ENCODE data around the gene FXYD7.
"Not testable (repeated sequence)": the region's sequence is repeated elsewhere in the genome, so short reads cannot be mapped to it uniquely, and the experiment has no call there.

DNA sequence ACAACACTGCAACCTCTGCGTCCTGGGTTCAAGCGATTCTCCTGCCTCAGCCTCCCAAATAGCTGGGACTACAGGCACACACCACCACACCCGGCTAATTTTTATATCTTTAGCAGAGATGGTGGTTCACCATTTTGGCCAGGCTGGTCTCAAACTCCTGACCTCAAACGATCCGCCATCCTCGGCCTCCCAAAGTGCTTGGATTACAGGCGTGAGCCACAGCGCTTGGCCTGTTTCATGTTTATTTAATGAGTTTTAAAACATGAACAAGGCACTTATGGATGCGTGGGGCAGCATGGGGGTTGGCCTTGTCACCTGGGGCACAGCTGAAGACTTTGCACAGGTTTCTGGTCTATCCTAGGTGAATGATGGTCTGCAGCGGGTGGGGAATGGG, 10.1 kb downstream of the FXYD7 start:
- TF ChIP-seq, protein P1, sequence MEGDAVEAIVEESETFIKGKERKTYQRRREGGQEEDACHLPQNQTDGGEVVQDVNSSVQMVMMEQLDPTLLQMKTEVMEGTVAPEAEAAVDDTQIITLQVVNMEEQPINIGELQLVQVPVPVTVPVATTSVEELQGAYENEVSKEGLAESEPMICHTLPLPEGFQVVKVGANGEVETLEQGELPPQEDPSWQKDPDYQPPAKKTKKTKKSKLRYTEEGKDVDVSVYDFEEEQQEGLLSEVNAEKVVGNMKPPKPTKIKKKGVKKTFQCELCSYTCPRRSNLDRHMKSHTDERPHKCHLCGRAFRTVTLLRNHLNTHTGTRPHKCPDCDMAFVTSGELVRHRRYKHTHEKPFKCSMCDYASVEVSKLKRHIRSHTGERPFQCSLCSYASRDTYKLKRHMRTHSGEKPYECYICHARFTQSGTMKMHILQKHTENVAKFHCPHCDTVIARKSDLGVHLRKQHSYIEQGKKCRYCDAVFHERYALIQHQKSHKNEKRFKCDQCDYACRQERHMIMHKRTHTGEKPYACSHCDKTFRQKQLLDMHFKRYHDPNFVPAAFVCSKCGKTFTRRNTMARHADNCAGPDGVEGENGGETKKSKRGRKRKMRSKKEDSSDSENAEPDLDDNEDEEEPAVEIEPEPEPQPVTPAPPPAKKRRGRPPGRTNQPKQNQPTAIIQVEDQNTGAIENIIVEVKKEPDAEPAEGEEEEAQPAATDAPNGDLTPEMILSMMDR (conservative IDR thresholded peaks at IDR 0.05; ENCODE audit: low read depth, low read length) = not testable (repeated sequence)
- TF ChIP-seq, protein P2, sequence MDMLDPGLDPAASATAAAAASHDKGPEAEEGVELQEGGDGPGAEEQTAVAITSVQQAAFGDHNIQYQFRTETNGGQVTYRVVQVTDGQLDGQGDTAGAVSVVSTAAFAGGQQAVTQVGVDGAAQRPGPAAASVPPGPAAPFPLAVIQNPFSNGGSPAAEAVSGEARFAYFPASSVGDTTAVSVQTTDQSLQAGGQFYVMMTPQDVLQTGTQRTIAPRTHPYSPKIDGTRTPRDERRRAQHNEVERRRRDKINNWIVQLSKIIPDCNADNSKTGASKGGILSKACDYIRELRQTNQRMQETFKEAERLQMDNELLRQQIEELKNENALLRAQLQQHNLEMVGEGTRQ (IDR thresholded peaks at IDR 0.05; ENCODE audit: low read depth, low read length) = not testable (repeated sequence)
- not testable (repeated sequence) for TF ChIP-seq POLR2A, CEBPB (IDR thresholded peaks at IDR 0.05; ENCODE audit: low read depth, low read length)
